ENCODE measurements around the gene RANBP3. TPM values are rescaled to one million over a fixed set of nuclear protein-coding genes. Genes with fewer than 3 reads are reported as not detected.

Gene RANBP3
- total RNA-seq, 2 experiments from 2014 or later, result 74.3 to 90.2 TPM

DNA sequence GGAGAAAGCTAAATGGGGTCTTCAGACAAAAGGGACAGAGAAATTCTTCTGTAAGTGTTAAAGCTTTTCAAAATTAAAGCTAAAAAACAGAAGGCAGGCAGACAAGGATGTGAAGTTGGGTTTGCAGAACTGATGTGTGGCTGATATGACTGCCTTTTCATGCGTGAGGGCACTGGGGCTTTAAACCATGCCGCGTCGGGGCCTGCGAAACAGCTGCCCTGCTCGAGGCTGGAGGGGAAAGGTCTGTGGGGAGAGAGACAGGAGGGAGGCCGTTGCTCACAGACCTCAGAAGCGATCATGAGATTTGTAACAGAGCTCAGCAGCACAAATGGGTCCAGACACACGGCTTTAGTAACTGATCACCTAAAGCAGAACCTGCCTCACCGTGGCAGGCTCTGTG lies 40.4 kb downstream of the RANBP3 start:
- H3K36me3 ChIP-seq (ENCODE audit: insufficient read depth, low read length), result peaks cover 78% of the 10 kb centered on the region
- H3K4me2 ChIP-seq (ENCODE audit: low read length), result no peak overlapping the region
- H3K9me3 ChIP-seq (ENCODE audit: low read length), result no peaks in the 10 kb centered on the region
- BruUV-seq (replicated peaks), result no TSS peak
- POLR2A ChIA-PET, result interaction anchor here (1.4 kb wide), 1 partner anchor 109 kb away, joined by 3 read pairs; no protein-coding TSS in a partner anchor
- H3K27ac ChIP-seq (ENCODE audit: low read depth, low read length, poor library complexity, severe bottlenecking), result no peak overlapping the region
- H3K4me1 ChIP-seq (ENCODE audit: insufficient read depth, low read length, poor library complexity, severe bottlenecking), result no peaks in the 10 kb centered on the region
- no peaks in the 10 kb centered on the region for H3K79me2 ChIP-seq (ENCODE audit: insufficient read depth, low read depth, low read length)
- TF ChIP-seq EZH2phosphoT487 (IDR thresholded peaks at IDR 0.05; ENCODE audit: borderline replicate concordance, low read depth, low read length), result no peak
- TF ChIP-seq, protein P1, sequence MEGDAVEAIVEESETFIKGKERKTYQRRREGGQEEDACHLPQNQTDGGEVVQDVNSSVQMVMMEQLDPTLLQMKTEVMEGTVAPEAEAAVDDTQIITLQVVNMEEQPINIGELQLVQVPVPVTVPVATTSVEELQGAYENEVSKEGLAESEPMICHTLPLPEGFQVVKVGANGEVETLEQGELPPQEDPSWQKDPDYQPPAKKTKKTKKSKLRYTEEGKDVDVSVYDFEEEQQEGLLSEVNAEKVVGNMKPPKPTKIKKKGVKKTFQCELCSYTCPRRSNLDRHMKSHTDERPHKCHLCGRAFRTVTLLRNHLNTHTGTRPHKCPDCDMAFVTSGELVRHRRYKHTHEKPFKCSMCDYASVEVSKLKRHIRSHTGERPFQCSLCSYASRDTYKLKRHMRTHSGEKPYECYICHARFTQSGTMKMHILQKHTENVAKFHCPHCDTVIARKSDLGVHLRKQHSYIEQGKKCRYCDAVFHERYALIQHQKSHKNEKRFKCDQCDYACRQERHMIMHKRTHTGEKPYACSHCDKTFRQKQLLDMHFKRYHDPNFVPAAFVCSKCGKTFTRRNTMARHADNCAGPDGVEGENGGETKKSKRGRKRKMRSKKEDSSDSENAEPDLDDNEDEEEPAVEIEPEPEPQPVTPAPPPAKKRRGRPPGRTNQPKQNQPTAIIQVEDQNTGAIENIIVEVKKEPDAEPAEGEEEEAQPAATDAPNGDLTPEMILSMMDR (conservative IDR thresholded peaks at IDR 0.05; ENCODE audit: low read length), result no peak
- no peaks in the 10 kb centered on the region for H3K9me2 ChIP-seq (ENCODE audit: insufficient read depth, low read length)
- DNase-seq (ENCODE audit: low spot score), result no peak
- H3K4me3 ChIP-seq (ENCODE audit: low read depth, low read length, poor library complexity, severe bottlenecking), result no peak overlapping the region
- CTCF ChIA-PET (ENCODE audit: unreplicated experiment), result no interaction called here
- H2AFZ ChIP-seq (ENCODE audit: low read length), result no peak overlapping the region
- H4K20me1 ChIP-seq (ENCODE audit: insufficient read depth, low read length), result no peaks in the 10 kb centered on the region
- intact Hi-C loops (cut with micrococcal nuclease; ENCODE audit: unreplicated experiment), result no loop called here

DNA sequence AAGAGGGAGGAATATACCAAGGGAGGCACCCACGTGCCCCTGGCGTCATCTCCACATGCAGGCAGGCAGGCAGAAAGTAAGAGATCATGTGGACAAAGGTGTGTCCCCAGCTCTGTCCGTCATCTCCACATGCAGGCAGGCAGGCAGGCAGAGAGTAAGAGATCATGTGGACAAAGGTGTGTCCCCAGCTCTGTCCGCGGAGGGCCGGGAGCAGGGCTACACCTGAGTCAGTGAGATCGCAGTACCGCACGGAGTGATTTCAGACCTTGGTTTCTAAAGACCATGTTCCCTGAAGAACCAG lies 41.7 kb downstream of the RANBP3 start:
- Histone ChIP-seq H3K79me2 (ENCODE audit: insufficient read depth, low read depth, low read length) (no peaks in the 10 kb centered on the region), H3K4me2 (ENCODE audit: low read length) (no peak overlapping the region), H3K4me3 (ENCODE audit: low read depth, low read length, poor library complexity, severe bottlenecking) (no peak overlapping the region), H3K4me1 (ENCODE audit: insufficient read depth, low read length, poor library complexity, severe bottlenecking) (no peaks in the 10 kb centered on the region), H3K9me3 (ENCODE audit: low read length) (no peaks in the 10 kb centered on the region), H4K20me1 (ENCODE audit: insufficient read depth, low read length) (no peaks in the 10 kb centered on the region), H3K36me3 (ENCODE audit: insufficient read depth, low read length) (peaks cover 85% of the 10 kb centered on the region), H2AFZ (ENCODE audit: low read length) (no peak overlapping the region), H3K27ac (ENCODE audit: low read depth, low read length, poor library complexity, severe bottlenecking) (no peak overlapping the region), H3K9me2 (ENCODE audit: insufficient read depth, low read length) (no peaks in the 10 kb centered on the region)
- ChIA-PET POLR2A (interaction anchor here (2.0 kb wide), 1 partner anchor 32 kb away, joined by 5 read pairs; the partner anchor contains the start of gene NDUFA11), CTCF (ENCODE audit: unreplicated experiment) (no interaction called here)
- DNase-seq (ENCODE audit: low spot score), result no peak
- intact Hi-C loops (cut with micrococcal nuclease; ENCODE audit: unreplicated experiment), result no loop called here
- BruUV-seq (replicated peaks), result no TSS peak
- TF ChIP-seq, protein P1 (conservative IDR thresholded peaks at IDR 0.05; ENCODE audit: low read length), result no peak
- no peak for TF ChIP-seq EZH2phosphoT487 (IDR thresholded peaks at IDR 0.05; ENCODE audit: borderline replicate concordance, low read depth, low read length)

DNA sequence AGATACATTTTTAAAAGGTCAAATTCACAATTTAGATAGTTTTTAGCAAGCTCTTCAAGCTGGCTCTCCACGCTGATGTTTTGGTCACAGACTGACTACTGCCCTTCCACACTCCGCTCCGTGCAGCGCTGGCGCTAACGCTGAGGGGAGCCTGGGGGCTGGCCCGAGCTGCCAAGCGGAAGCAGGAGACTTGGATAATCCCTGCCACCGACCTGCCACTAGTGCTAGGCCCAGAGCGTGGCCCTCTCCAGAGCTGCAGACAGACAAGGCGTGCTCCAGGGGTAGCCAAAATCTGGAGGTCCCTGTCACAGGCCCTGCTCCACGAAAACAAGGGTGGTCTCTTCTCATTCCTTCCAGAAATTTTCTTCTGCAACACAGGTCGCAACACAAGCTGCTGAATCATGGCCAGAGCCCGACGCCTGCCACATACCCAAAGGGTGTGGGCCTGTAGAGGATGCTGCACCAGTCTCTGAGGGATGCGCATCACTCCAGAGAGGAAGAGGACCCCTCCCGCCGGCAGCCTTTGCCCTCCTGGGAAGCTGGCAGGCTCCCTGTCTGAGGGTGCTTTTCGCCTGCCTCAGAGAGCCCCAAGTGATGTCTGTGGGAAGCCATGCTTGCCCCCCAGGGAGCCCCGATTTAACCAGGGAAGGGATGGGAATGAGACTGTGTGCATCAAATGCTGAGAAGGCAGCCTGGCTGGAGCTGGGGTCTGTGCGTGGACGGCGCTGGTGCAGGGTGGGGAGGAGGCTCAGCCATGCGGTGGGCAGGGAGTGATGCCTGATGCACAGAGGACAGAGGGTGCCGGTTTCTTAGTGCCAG lies 42.3 kb downstream of the RANBP3 start:
- H4K20me1 ChIP-seq (ENCODE audit: insufficient read depth, low read length), result no peaks in the 10 kb centered on the region
- POLR2A ChIA-PET, result interaction anchor here (2.0 kb wide), 1 partner anchor 32 kb away, joined by 5 read pairs; the partner anchor contains the start of gene NDUFA11

More for the DNA sequence above, 42.3 kb downstream of the RANBP3 start:
- TF ChIP-seq, protein P1 (conservative IDR thresholded peaks at IDR 0.05; ENCODE audit: low read length), result no peak
- no peak for TF ChIP-seq EZH2phosphoT487 (IDR thresholded peaks at IDR 0.05; ENCODE audit: borderline replicate concordance, low read depth, low read length)
- H3K9me2 ChIP-seq (ENCODE audit: insufficient read depth, low read length), result no peaks in the 10 kb centered on the region
- H3K4me2 ChIP-seq (ENCODE audit: low read length), result no peak overlapping the region
- no peaks in the 10 kb centered on the region for H3K4me1 ChIP-seq (ENCODE audit: insufficient read depth, low read length, poor library complexity, severe bottlenecking)
- DNase-seq (ENCODE audit: low spot score), result no peak
- CTCF ChIA-PET (ENCODE audit: unreplicated experiment), result no interaction called here
- H2AFZ ChIP-seq (ENCODE audit: low read length), result no peak overlapping the region
- H3K36me3 ChIP-seq (ENCODE audit: insufficient read depth, low read length), result peaks cover 85% of the 10 kb centered on the region
- no TSS peak for BruUV-seq (replicated peaks)
- H3K27ac ChIP-seq (ENCODE audit: low read depth, low read length, poor library complexity, severe bottlenecking), result no peak overlapping the region
- H3K9me3 ChIP-seq (ENCODE audit: low read length), result no peaks in the 10 kb centered on the region
- no peaks in the 10 kb centered on the region for H3K79me2 ChIP-seq (ENCODE audit: insufficient read depth, low read depth, low read length)
- no peak overlapping the region for H3K4me3 ChIP-seq (ENCODE audit: low read depth, low read length, poor library complexity, severe bottlenecking)
- intact Hi-C loops (cut with micrococcal nuclease; ENCODE audit: unreplicated experiment), result no loop called here
